GM12864 (cell line): Measurements from ENCODE around the gene OR5D13.

ENCODE experiments used
- DNase-seq: peaks from one replicate; pipeline ENCODE4 v3.0.0-alpha.2; 2011; ENCODE audit warnings: low read depth
- H3K4me3 ChIP-seq: 2 replicates; pipeline ENCODE4 v1.5.1; 2011; ENCODE audit warnings: mild to moderate bottlenecking, low read depth, low read length, control low read depth
- CTCF ChIP-seq: IDR thresholded peaks from 2 replicates; pipeline ENCODE4 v1.5.1; 2011; ENCODE audit warnings: low read depth, mild to moderate bottlenecking, moderate library complexity, low read length, control low read depth, inconsistent platforms; ENCODE audit errors: missing control alignments

Gene OR5D13

DNA sequence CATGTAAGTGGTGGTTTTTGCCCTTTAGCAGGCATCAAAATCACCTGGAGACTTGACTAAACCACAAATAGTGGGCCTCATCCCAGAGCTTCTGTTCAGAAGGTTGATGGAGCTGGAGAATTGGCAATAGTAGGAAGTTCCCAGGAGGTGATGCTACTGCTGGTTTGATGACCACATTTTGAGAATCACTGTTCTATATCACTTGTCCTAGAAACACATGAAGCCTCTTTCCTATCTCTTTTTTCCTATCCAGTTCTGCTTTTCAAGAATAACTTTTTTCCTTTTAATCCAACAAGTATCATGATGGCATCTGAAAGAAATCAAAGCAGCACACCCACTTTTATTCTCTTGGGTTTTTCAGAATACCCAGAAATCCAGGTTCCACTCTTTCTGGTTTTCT, at the start of gene OR5D13:
TSS of gene OR5D13 (plus strand) at position 301 of the 400 bp plus-strand sequence. CDS start at position 301, 0 bp downstream.
- TF ChIP-seq CTCF: no peak
- no peak within 1 kb of the TSS for H3K4me3 ChIP-seq
- no peak for DNase-seq

GRCh38 chr11:55726715-55727324, 46.4 kb upstream of the OR5D13 start:
- TF ChIP-seq CTCF: peak; percentile 22
- no peak overlapping the region for H3K4me3 ChIP-seq
- DNase-seq: no peak

DNA sequence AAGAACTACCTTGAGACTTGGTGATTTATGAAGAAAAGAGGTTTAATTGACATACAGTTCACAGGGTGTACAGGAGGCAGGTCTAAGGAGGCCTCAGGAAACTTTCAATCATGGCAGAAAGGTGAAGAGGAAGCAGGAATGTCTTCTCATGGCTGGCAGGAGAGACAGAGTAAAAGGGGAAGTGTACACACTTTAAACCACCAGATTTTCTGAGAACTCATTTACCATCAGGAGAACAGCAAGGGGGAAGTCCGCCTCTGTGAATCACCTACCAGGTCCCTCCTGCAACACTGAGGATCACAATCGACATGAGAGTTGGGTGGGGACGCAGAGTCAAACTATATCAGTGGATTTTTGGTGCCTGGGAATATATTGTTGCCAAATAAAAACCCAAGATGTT, 40.3 kb upstream of the OR5D13 start:
- DNase-seq: no peak
- H3K4me3 ChIP-seq: no peak overlapping the region
- no peak for TF ChIP-seq CTCF

- no peak overlapping the region for H3K4me3 ChIP-seq
- no peak for DNase-seq
- no peak for TF ChIP-seq CTCF
Observed at GRCh38 chr11:55791606-55792005, 18.4 kb downstream of the OR5D13 start.

GRCh38 chr11:55793321-55793720, 20.1 kb downstream of the OR5D13 start:
- no peak for TF ChIP-seq CTCF

DNA sequence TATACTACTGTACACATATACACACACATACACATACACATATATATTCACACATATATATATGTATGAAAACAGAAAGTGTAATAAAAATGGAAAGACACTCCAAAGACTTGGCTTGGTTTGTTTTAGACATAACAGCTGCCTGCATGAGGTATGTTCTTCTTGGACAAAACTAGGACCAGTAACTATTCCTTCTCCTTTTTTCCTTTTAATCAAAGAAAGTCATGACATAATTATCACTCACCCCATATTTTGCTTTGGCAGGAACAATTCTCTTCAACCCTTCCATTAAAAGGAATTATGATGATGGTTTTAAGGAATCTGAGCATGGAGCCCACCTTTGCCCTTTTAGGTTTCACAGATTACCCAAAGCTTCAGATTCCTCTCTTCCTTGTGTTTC, 22.0 kb downstream of the OR5D13 start, which contains the start of gene OR5D14:
TSS of gene OR5D14 (plus strand) at position 301 of the 400 bp plus-strand sequence. CDS start at position 301, 0 bp downstream.
- no peak for TF ChIP-seq CTCF
- H3K4me3 ChIP-seq: no peak within 1 kb of the TSS
- DNase-seq: no peak

More at GRCh38 chr11:55793321-55793720, 20.1 kb downstream of the OR5D13 start:
- no peak overlapping the region for H3K4me3 ChIP-seq
- DNase-seq: no peak

DNA sequence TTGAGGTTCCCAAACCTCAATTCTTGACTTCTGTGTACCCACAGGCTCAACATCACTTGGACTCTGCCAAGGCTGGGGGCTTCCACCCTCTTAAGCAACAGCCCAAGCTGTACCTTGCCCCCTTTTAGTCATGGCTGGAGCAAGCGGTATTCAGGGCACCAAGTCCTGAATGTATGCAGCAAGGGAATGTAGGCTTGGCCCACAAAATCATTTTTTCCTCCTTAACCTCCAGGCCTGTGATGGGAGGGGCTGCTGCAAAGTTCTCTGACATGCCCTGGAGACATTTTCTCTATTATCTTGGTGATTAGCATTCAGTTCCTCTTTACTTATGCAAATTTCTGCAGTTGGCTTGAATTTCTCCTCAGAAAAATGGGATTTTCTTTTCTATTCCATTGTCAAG, 33.0 kb downstream of the OR5D13 start:
- no peak overlapping the region for H3K4me3 ChIP-seq
- DNase-seq: no peak

More for the DNA sequence above, 33.0 kb downstream of the OR5D13 start:
- TF ChIP-seq CTCF: no peak
